NOMO-1 (cell line): ENCODE results near the gene SCML1.
A peak's percentile ranks its signal among the peaks of the same experiment; 100 is the strongest.

Source experiments
- DNase-seq, 2 experiments: peaks; one replicate each; lab custom pipeline; 2025; ENCODE audit not compliant: unreplicated experiment in 2 of 2; lab: John Stamatoyannopoulos, UW

Gene SCML1

GRCh38 chrX:17736856-17737709, at the start of gene SCML1:
TSS of gene SCML1 (plus strand) at chrX:17737493. CDS start at chrX:17744187, 6,694 bp downstream.
- DNase-seq = peak; percentile 86 to 89

GRCh38 chrX:17687648-17688047, 49.6 kb upstream of the SCML1 start:
- no peak for DNase-seq

- peak; percentile 72 to 84 for DNase-seq
Observed at GRCh38 chrX:17689971-17690409, 47.3 kb upstream of the SCML1 start.

- DNase-seq = no peak
Observed at GRCh38 chrX:17692709-17693346, 44.5 kb upstream of the SCML1 start.

GRCh38 chrX:17697191-17697590, 40.1 kb upstream of the SCML1 start:
- DNase-seq = peak; percentile 40 to 75

- no peak for DNase-seq
Observed at GRCh38 chrX:17700976-17701375, 36.3 kb upstream of the SCML1 start.

- no peak for DNase-seq
Observed at GRCh38 chrX:17703201-17703600, 34.1 kb upstream of the SCML1 start.

- DNase-seq = no peak
Observed at GRCh38 chrX:17705211-17705610, 32.1 kb upstream of the SCML1 start.

- DNase-seq = no peak
Observed at GRCh38 chrX:17706676-17707075, 30.6 kb upstream of the SCML1 start.

- DNase-seq = no peak
Observed at GRCh38 chrX:17707731-17708130, 29.6 kb upstream of the SCML1 start.

- DNase-seq = no peak
Observed at GRCh38 chrX:17710871-17711301, 26.4 kb upstream of the SCML1 start.

- no peak for DNase-seq
Observed at GRCh38 chrX:17713288-17713687, 24.0 kb upstream of the SCML1 start.

GRCh38 chrX:17718649-17719165, 18.6 kb upstream of the SCML1 start:
- no peak for DNase-seq

GRCh38 chrX:17719711-17720110, 17.6 kb upstream of the SCML1 start:
- DNase-seq = no peak

- no peak for DNase-seq
Observed at GRCh38 chrX:17721715-17722114, 15.6 kb upstream of the SCML1 start.

- no peak for DNase-seq
Observed at GRCh38 chrX:17725181-17725580, 12.1 kb upstream of the SCML1 start.

- no peak for DNase-seq
Observed at GRCh38 chrX:17732138-17732783, 5.0 kb upstream of the SCML1 start.

GRCh38 chrX:17735406-17735805, 1.9 kb upstream of the SCML1 start:
- no peak for DNase-seq

- DNase-seq = no peak
Observed at GRCh38 chrX:17736478-17736855, 826 bp upstream of the SCML1 start.

GRCh38 chrX:17737710-17737985, 355 bp downstream of the SCML1 start:
- DNase-seq = no peak

- DNase-seq = no peak
Observed at GRCh38 chrX:17737986-17738713, 857 bp downstream of the SCML1 start.
